ENCODE results near the gene MAN1B1.

GRCh38 chr9:137138722-137139467 is 52.1 kb downstream of the MAN1B1 start, which contains the start of gene GRIN1:
- TF ChIP-seq POLR2AphosphoS5 (IDR thresholded peaks at IDR 0.05; ENCODE audit: low read depth, low read length) (no peak), POLR2A (IDR thresholded peaks at IDR 0.05; ENCODE audit: low read depth, low read length) (no peak), TAF1 (IDR thresholded peaks at IDR 0.05; ENCODE audit: low read depth, low read length) (no peak), SPI1 (IDR thresholded peaks at IDR 0.05; ENCODE audit: low read depth, low read length) (no peak), PAX5 (IDR thresholded peaks at IDR 0.05; ENCODE audit: insufficient read depth, low read length, severe bottlenecking) (no peak), POU2F2 (IDR thresholded peaks at IDR 0.05; ENCODE audit: low read depth, low read length) (no peak)

All from GM12891 (cell line).